Left renal pelvis (tissue), 4 donors: Measurements from ENCODE around the gene STRN3. TPM values are rescaled to one million over a fixed set of nuclear protein-coding genes. Genes with fewer than 3 reads are reported as not detected.

Experiments used
- polyA plus RNA-seq, 4 donors: library from polyadenylated mRNA; unstranded; fragments of 120-200 nt; gene quantifications; one replicate each; pipeline ENCODE4 v1.2.1, GENCODE V29; 2013; ENCODE audit not compliant: insufficient read length in 4 of 4

The STRN3 gene
- polyA plus RNA-seq, 4 donors, result 39.7 to 53.7 (median 48.3) TPM

Other genes starting within 250 kb of the STRN3 start
- 1 to 10 TPM; 2.8 to 6.9 (median 4.7) TPM for gene COCH, start 151.8 kb downstream of the STRN3 start, polyA plus RNA-seq
- 10 to 100 TPM; 14.4 to 21.5 (median 20.9) TPM for gene AP4S1, start 730 bp downstream of the STRN3 start, polyA plus RNA-seq
- gene HECTD1, start 181.4 kb upstream of the STRN3 start, polyA plus RNA-seq, result 100 to 1,000 TPM; 162 to 195 (median 169) TPM